ENCODE measurements around the gene VPS26B.
"Not testable (repeated sequence)": the region's sequence is repeated elsewhere in the genome, so short reads cannot be mapped to it uniquely, and the experiment has no call there.

VPS26B gene

GRCh38 chr11:134223836-134224709 lies at the start of gene VPS26B, which contains the start of gene NCAPD3:
TSS of gene VPS26B (plus strand) at chr11:134224671. CDS start at chr11:134225123, 452 bp downstream.
TSS of gene NCAPD3 (minus strand) at chr11:134223967. CDS start at chr11:134223926, 41 bp downstream.
- peak; percentile 95 for DNase-seq

GRCh38 chr11:134176284-134176683 lies 48.2 kb upstream of the VPS26B start:
- no peak for DNase-seq

GRCh38 chr11:134178032-134178674 lies 46.3 kb upstream of the VPS26B start:
- DNase-seq = no peak

DNA sequence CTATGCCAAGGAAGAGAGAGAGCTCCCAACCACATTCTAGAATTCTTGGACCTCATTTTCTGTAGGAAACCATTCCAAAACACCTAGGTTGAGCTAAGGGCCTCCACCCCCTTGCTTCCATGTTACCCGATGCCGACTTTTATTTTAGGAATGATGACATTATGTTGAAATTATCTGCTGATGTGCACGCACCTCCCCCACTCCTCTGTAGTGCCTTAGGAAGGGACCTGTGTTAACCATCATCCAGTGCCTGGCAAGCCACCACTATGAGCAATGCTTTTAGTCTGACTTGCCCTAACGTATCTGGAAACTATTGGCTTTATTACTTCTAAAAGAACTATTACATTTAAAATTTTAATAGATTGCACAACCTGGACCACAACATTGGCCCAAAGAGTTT lies 42.8 kb upstream of the VPS26B start:
- no peak for DNase-seq

- not testable (repeated sequence) for DNase-seq
Measured at GRCh38 chr11:134188092-134188491, 36.4 kb upstream of the VPS26B start.

DNA sequence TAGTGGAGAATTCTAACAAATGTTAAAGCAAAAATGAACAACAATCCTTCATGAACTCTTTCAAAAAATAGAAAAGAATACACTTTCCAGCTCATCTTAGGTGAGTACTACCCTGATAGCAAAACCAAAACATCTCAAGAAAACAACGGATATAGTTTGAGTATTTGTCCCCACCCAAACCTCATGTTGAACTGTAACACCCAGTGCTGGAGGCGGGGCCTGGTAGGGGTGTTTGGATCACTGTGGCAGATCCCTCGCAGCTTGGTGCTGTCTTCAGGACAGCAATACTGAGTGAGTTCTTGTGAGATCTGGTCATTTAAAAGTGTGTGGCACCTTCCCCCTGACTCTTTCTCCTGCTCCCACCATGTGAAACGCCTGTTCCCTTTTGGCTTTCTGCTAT lies 27.7 kb upstream of the VPS26B start:
- no peak for DNase-seq

- no peak for DNase-seq
Measured at GRCh38 chr11:134199531-134199930, 24.9 kb upstream of the VPS26B start.

DNA sequence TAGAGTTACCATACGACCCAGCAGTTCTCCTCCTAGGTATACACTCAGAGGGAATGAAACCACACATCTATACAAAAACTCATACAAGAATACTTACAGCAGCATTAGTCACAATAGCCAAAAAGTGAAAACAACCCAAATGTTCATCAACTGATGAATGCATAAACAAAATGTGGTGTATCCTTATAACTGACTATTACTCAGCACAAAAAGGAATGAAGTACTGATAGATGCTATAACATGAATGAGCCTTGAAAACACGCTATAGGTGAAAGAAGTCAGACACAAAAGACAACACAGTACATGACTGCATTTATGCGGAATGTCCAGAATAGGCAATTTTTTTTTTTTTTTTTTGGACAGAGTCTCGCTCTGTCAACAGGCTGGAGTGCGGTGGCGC lies 23.8 kb upstream of the VPS26B start:
- no peak for DNase-seq

DNA sequence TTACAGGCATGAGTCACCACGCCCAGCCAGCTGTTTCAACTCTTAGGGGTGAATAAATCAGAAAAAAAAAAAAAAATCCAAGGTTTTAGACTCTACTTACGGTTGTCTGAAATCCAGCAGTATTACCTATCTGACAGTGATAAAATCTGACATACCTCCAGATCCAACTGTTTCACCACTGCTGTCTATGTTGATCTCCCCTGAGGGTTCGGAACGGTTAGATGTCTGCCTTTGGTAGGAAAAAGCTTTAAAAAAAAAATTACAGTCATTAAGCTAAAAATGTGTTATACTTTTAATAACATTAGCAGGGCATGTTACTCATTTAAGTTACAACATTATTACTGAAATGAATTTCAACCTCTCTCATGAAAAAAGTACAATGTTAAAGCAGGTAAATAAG lies 21.8 kb upstream of the VPS26B start:
- no peak for DNase-seq

DNA sequence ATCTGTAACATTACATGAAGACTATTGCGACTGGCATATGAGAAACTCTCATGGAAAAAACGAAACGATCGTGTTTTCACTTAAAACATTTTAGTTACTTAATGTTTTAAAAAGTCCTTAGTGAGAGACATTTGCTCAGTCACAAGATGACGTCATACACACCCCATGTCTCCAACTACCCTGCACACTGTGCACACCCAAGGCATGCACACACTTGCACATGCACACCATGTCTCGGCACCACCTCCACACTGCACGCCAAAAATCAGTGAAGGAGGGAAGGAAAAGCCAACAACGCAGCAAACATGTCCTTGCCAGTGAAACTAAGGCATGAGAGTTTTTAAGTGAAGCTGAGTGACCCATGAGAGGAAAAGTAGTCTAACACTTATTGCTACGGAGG lies 18.7 kb upstream of the VPS26B start:
- no peak for DNase-seq

DNA sequence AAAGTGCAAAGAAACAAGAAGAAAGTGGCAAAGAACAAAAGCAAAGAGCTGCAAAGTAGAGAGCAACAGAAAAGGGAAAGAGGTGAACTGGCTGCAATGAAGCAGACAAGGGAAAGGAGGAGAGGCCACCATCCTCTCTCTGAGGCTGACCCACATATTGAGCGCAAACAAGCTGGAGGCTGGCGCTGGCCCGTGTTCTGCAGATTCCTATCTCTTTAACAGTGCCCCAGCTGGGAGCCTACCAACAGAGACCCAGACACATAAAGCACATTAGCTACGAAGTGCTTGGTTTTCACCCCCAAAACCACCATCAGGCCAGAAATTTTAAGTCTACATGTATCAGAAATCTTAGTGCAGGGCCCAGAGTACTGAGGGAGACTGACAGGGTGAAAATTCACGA lies 18.3 kb upstream of the VPS26B start:
- no peak for DNase-seq

- DNase-seq = no peak
Measured at GRCh38 chr11:134207538-134208239, 16.8 kb upstream of the VPS26B start.

DNA sequence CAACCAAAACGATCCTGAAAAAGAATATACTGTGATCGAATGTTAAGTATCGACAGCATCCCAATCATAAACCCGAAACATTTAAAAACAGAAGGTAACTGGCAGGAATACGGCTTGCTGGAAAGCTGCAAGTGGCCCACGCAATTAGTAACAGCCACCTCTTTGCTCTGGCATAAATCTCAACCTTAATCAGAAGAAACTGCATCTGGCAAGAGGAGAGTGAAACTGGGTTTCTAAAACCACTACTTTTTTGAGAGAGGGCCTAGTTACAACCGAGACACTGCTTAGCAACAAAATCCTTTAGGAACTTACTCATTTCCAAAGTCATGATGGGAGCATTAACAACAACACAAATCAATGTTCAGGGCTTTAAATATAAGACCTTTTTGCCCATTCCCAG lies 8.6 kb upstream of the VPS26B start:
- no peak for DNase-seq

DNA sequence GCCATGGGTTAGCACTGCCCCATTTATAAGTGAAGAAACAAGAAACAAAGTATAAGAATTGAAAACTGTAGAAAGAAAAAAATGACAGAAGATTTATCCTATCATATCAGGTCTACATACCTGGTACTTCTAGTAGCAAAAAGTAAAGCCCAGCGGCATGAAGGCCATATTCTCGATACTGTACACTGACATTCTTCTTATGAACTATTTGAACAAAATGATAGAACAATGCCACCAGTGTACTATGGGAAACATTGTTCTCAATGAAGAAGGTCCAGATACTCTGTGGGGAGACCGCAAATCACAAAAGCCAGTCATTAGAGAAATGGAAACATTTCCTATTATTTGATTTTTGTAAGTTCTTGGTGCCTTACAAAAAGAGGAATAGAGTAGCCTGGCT lies 7.7 kb upstream of the VPS26B start:
- no peak for DNase-seq

DNA sequence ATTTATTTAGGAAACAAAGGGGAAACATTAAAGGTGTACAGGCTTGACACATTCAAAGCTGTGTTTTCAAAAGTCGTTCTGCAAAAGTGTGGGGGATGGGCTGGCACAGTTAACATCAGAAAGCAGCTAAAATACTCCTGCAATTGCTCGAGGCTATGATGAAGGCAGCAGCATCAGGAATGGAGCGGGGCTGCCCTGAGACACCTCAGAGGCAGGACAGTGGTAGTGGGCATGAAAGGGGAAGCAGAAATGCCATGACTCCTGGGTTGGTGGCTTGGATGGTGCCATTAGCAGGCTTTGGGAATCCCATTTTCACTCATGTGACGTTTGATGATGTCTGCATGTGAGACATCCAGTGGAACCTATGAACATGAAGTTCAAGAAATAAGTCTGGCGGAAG lies 1.4 kb upstream of the VPS26B start:
- no peak for DNase-seq

DNA sequence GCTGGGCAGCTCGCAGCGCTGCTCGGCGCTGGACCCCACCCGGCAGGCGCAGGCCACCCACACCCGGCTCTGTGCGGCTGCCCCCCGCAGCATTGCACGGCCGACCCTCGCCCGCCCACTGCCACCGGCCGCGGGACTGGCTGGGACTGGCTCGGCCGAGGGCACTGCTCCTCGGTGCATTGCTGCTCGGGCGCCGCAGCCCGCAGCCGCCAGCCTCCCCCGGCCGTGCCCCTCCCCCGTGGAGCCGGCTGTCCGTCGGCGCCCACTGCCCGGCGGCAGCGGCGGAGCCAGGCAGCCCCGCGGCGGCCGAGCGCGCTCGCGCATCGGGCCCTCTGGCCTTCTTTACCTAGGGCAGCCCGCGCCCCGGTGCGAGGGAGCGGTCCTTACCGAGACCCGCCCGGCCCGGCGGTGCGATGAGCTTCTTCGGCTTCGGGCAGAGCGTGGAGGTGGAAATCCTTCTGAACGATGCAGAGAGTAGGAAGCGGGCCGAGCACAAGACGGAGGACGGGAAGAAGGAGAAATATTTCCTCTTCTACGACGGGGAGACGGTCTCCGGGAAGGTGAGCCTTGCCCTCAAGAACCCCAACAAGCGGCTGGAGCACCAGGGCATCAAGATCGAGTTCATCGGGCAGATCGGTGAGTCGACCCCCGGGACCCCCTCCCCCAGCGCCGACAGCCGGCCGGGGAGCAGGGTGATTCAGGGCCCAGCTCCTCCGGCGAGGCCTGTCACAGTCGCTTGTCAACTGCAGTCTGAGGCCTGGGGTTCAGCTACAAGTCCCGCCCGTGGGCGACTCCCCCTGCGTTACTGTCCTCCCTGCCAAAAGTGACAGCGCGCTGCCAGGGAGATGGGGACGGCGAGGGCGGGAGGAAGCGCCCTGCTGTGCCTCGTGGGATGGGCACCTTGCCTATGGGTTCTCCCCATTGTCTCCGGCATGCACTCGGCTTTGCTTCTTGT lies 516 bp downstream of the VPS26B start:
- DNase-seq = peak; percentile 32

DNA sequence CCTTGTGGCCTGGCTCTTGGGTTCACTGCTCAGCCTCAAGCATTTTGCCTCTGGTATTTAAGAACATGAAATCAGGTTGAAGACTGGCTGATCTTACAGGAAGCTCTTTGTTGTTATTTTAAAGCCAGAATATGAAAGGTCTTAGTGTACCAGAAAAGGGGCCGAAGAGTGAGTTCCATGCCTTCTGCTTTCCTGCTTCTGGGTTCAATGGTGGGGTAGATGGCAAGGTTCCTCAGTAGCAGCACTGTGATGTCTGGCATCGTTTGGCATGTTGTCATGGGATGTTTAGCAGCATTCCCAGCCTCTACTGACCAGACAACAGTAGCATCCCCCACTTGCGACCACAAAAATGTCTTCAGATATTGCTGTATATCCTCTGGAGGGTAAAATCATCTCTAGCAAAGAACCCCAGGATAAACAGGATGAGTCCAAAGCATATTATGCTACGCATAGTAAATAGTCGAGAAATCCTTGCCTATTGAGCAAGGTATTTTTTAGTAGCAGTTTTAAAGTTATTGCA lies 2.4 kb downstream of the VPS26B start:
- DNase-seq = no peak

DNA sequence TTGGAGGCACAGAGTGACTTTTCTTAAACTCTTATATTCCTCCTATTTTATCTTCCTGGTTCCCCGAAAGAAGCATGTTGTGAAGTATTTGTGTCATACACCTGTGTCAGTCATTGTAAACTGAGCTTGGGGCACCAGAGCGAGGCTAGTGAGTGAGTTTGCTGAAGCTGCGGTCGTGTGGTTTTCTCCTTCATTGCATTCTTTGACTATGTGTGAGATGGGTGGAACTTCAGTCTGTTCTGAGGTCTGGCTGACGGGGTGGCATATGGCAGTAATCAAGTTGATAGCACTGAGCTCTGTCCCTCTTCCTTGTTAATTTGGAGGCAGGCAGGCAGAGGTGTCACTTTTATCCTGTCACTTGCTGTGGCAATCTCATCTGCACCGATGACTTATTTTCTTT lies 4.2 kb downstream of the VPS26B start:
- no peak for DNase-seq

GRCh38 chr11:134229126-134229790 lies 4.8 kb downstream of the VPS26B start:
- DNase-seq = no peak

DNA sequence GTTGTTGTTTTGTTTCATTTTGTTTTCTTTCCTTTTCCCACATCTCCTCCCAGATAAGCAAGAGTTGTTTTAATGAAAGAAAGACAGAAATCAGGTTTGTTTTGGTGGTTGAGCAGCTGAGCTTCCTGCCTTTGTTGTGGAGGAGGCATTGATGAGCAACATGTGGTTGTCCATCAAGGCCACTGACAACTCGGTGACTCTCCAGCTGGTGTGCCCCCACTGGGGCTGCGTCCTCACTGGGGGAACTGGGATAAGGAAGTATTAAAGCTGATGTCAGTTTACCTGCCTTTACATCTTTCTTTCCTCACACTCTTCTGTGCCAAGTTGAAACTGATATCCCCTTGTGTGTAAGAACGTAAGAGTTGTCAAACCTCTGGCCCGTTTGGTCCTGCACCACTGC lies 5.9 kb downstream of the VPS26B start:
- DNase-seq = no peak

- no peak for DNase-seq
Measured at GRCh38 chr11:134231958-134232659, 7.6 kb downstream of the VPS26B start.
